SH-SY5Y (cell line): ENCODE measurements around the gene TUBGCP2.

ENCODE experiments used
- GATA2 ChIP-seq: IDR thresholded peaks from 2 replicates; pipeline ENCODE4 v1.6.1; 2011; ENCODE audit warnings: mild to moderate bottlenecking, low read depth, low read length
- GATA3 ChIP-seq: IDR thresholded peaks from 2 replicates; pipeline ENCODE4 v1.6.1; 2011; ENCODE audit warnings: low read depth, mild to moderate bottlenecking, low read length, moderate library complexity

GRCh38 chr10:133324198-133324792 is 15.6 kb upstream of the TUBGCP2 start:
- no peak for TF ChIP-seq GATA2
- no peak for TF ChIP-seq GATA3
